ENCODE measurements around the gene ELP6. TPM values are rescaled to one million over a fixed set of nuclear protein-coding genes. Genes with fewer than 3 reads are reported as not detected.

ELP6 gene
- total and polyA plus RNA-seq, 9 of the 15 experiments (the other 6 are each of a cell fraction or from before 2014, with no cell fraction given): 76.9 to 198 (median 83.3) TPM

GRCh38 chr3:47522082-47522987 lies 8.8 kb upstream of the ELP6 start (continued):
- TF ChIP-seq MCM3 (IDR thresholded peaks at IDR 0.05) (no peak), POLR3G (IDR thresholded peaks at IDR 0.05; ENCODE audit: extremely low read depth, insufficient read length, insufficient replicate concordance) (no peak), USF1 (CRISPR knock-in tag; IDR thresholded peaks at IDR 0.05) (peak; percentile 93), RBBP5 (IDR thresholded peaks at IDR 0.05; ENCODE audit: borderline replicate concordance, insufficient read depth, low read length, poor library complexity, severe bottlenecking) (no peak), ZNF347 (CRISPR knock-in tag; IDR thresholded peaks at IDR 0.05; ENCODE audit: low read depth) (no peak), AFF4 (CRISPR knock-in tag; IDR thresholded peaks at IDR 0.05) (0 out of 2 replicates have a peak, but pooled peaks have one; percentile 66), CBX5 (IDR thresholded peaks at IDR 0.05; ENCODE audit: borderline replicate concordance, low read depth) (peak; percentile 74; the same call in 1 of the 2 replicates), PTTG1 (tag; IDR thresholded peaks at IDR 0.05; ENCODE audit: low read depth) (no peak), RCOR1 (IDR thresholded peaks at IDR 0.05; ENCODE audit: borderline replicate concordance in 1 of 2, low read depth in 2 of 2, low read length in 2 of 2) (peak in 1 of 2 experiments; percentile 49; a peak in 1 of 4 replicates), MTA3 (IDR thresholded peaks at IDR 0.05; ENCODE audit: borderline replicate concordance) (peak; percentile 81; the same call in 1 of the 2 replicates)
- TF ChIP-seq, protein P1, sequence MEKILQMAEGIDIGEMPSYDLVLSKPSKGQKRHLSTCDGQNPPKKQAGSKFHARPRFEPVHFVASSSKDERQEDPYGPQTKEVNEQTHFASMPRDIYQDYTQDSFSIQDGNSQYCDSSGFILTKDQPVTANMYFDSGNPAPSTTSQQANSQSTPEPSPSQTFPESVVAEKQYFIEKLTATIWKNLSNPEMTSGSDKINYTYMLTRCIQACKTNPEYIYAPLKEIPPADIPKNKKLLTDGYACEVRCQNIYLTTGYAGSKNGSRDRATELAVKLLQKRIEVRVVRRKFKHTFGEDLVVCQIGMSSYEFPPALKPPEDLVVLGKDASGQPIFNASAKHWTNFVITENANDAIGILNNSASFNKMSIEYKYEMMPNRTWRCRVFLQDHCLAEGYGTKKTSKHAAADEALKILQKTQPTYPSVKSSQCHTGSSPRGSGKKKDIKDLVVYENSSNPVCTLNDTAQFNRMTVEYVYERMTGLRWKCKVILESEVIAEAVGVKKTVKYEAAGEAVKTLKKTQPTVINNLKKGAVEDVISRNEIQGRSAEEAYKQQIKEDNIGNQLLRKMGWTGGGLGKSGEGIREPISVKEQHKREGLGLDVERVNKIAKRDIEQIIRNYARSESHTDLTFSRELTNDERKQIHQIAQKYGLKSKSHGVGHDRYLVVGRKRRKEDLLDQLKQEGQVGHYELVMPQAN (IDR thresholded peaks at IDR 0.05; ENCODE audit: borderline replicate concordance): 0 out of 2 replicates have a peak, but pooled peaks have one; percentile 49
- TF ChIP-seq, protein P2, sequence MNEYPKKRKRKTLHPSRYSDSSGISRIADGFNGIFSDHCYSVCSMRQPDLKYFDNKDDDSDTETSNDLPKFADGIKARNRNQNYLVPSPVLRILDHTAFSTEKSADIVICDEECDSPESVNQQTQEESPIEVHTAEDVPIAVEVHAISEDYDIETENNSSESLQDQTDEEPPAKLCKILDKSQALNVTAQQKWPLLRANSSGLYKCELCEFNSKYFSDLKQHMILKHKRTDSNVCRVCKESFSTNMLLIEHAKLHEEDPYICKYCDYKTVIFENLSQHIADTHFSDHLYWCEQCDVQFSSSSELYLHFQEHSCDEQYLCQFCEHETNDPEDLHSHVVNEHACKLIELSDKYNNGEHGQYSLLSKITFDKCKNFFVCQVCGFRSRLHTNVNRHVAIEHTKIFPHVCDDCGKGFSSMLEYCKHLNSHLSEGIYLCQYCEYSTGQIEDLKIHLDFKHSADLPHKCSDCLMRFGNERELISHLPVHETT (CRISPR knock-in tag; conservative IDR thresholded peaks at IDR 0.05 in 1 of 2, IDR thresholded peaks at IDR 0.05 in 1 of 2): 0 out of 4 replicates have a peak, but pooled peaks of 1 of the 2 experiments have one; percentile 35
- TF ChIP-seq, protein P3, sequence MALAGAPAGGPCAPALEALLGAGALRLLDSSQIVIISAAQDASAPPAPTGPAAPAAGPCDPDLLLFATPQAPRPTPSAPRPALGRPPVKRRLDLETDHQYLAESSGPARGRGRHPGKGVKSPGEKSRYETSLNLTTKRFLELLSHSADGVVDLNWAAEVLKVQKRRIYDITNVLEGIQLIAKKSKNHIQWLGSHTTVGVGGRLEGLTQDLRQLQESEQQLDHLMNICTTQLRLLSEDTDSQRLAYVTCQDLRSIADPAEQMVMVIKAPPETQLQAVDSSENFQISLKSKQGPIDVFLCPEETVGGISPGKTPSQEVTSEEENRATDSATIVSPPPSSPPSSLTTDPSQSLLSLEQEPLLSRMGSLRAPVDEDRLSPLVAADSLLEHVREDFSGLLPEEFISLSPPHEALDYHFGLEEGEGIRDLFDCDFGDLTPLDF (CRISPR knock-in tag; IDR thresholded peaks at IDR 0.05): peak; percentile 91
- TF ChIP-seq, protein P4, sequence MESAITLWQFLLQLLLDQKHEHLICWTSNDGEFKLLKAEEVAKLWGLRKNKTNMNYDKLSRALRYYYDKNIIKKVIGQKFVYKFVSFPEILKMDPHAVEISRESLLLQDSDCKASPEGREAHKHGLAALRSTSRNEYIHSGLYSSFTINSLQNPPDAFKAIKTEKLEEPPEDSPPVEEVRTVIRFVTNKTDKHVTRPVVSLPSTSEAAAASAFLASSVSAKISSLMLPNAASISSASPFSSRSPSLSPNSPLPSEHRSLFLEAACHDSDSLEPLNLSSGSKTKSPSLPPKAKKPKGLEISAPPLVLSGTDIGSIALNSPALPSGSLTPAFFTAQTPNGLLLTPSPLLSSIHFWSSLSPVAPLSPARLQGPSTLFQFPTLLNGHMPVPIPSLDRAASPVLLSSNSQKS (CRISPR knock-in tag; IDR thresholded peaks at IDR 0.05): no peak
